ENCODE measurements around the gene SDCBP2.

The SDCBP2 gene

DNA sequence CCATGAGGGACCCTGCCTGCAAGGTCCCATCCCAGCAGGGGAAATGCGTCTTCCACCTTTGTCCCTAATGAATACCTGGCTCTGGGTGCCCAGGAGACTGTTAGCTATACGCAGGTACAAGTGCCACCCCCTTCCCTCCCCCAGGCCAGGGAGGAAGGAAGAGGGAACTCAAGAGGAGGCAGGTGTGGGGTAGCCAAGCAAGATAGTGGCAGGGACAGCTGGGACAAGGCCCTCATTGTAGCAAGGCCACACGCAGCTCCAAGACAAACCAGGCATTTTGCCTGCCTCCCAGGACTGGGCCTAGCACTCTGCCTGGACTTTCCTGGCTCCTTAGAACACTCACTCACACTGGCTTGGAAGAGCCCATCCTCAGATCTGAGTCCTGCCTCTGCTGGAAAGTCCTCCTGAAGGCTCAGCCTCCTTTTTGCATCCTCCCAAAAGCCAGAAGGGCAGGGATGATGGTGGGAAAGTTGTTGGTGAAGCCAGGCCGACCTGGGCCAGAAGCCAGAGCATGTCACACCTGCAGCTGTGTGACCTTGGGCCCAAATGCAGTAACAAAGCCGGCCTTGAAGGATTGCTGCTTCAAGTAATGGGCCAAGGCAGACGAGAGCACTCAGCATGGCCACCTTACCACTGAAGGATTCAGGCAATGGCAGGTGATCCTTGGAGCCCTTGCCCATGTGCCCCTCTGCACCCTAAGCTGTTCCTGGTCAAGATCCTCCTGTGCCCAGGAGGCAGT, 35.1 kb downstream of the SDCBP2 start:
- no peak for DNase-seq

DNA sequence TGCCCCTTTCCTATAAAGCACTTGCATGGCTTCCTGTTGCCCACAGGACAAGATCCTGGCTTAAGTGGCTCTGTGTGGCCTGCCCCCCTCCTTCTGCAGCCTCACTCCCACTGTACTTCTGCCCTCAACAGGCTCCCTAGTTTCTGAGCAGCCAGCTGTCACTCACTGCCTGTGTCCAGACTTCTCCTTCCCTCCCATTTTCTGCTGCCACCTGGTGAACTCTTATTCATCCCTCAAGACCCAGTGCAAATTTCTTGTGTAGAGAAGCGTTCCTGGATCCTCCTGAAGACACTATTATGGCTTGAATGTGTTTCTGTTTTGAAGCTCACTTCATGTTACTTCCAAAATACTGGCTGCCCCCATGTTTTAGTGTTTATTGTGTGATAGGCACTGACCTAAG, 36.3 kb downstream of the SDCBP2 start:
- no peak for DNase-seq

DNA sequence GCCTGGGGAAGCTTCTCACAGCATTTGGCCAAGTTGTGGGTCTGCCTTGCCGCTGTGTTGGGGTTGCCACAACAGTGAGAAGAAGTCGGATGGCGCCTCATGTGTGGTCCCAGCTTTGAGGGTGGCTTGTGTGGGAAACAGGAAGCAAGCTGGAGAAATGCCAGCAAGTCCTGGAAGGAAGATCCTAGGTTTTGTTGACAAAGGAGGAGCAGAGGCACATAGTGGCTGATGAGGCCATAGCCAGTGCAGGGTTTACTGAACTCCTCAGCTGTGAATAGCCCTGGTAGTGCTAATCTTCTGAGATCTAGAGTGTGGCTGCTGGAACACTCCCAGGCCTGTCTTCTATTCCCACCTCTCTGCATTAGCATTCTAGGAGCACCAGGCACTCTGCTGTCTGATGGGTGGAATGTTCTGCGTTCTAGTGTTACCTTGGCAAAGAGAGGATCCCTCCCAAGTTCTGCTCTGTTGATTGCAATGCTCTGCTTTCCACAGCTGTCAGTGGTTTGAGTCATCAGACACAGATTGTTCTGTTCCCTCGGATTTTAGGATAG, 37.7 kb downstream of the SDCBP2 start:
- no peak for DNase-seq

DNA sequence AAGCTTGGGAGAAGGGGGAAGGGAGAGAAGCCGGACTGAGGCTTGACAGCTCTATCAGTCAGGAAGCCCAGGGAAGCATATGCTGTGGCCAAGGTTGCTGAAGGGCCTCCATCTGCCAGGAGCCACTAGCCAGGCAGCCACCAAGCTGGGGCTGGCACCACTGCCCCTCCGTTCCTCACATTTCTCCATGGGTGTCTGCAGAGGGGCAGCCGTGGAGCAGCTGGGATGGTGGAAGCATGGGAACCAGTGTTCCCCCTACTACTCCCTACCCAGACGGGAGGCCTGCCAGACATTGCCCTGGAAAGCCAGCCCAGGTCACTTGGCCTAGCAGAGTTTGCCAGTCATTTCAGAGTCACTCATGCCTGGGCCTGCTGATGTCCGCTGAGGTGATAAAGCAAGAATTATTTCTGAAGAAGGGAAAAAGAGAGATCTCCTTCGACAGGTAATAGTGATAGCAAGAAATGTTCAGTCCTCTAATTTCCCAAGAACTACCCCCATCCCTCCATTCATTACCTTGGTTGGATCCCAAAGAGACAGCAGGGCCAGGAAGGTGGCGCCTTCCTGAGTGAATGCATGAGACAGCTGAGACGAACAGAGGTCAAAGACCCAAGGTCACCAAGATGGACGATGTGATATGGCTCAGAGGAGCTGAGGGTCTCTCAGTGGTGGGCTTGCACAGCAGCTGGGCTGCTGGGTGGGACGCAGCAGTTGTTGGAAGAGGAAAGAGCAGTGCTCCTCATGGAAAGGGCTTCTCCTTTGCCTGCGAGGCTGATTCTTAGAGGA, 41.0 kb downstream of the SDCBP2 start:
- DNase-seq, result no peak

DNA sequence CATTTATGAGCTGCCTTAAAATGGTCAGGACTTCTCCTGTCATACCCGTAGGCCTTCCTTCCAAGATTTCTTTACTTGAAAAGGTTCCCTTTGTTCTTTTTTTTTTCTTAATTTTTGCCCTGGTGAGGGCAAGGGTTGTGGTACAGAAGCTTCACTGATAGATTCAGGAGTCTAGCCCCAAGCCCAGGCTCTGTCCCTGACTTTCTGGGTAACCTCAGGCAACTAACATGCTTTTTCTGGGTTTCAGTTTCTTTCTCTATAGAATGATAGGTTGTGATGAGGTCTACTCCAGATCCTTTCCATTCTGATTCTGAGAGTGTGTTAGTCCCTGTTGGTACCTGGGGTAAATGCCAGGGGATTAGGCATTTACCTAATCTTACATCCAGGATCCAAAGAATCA, 41.6 kb downstream of the SDCBP2 start:
- no peak for DNase-seq

- DNase-seq, result no peak
These were observed 42.5 kb downstream of the SDCBP2 start for GRCh38 chr20:1286267-1287024.

- DNase-seq, result no peak
These were observed 45.1 kb downstream of the SDCBP2 start for GRCh38 chr20:1283522-1284510.

DNA sequence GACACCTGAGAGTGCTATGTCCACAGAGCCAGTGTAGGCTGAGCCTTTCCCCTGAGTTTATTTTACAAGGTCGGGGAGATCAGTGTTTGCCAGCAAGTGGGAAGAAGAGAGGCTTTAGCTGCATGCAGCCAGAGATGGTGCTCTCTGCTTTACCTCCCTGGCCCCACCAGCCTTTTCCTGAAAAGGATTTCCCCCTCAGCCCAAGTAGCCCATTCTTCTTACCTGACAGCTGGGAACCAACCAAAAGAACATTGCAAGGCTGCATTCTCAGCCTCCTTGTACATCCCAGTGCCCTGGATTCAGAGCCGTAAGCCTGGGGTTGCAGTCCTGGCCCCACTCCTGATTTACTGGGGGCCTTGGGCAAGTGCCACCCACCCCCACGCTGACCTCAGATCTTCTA, 46.0 kb downstream of the SDCBP2 start:
- no peak for DNase-seq

- no peak for DNase-seq
These were observed 47.5 kb downstream of the SDCBP2 start for GRCh38 chr20:1281279-1282057.

GRCh38 chr20:1280195-1281102, 48.5 kb downstream of the SDCBP2 start:
- no peak for DNase-seq

DNA sequence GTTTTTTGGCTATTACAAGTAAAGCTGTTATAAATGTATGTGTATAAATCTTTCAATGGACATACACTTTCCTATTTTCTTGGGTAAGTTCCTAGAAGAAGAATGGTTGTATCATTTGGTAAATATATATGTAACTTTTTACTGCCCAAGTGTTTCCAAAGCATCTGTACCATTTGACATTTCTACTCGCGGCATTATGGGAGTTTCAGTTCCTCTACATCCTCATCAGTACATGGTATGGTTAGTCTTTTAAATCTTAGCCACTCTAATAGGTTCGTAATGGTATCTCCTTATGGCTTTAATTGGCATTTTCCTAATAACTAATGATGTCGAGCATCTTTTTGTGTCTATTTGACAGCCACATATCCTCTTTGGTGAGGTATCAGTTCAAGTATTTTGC, 49.9 kb downstream of the SDCBP2 start:
- no peak for DNase-seq

GRCh38 chr20:1277529-1278322, 51.2 kb downstream of the SDCBP2 start:
- DNase-seq, result no peak

DNA sequence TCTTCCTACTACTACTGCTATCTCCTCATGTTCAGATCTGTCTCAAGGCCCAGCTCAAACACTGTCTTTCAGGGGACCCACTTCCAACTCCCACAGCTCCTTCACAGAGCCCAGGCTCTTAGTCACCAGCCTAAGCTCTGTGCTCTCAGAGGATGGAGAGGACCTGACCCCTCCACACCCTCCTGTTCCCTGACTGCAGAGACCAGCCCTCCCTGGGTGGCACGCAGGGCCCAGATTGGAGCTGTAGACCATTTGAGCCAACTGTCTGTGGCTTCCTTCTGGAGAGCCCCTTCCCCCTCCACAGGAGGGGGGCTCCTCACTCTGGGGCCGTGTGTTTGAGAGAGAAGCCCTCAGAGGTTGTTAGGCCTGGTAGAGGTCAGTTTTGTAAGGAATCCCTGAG, 53.0 kb downstream of the SDCBP2 start:
- DNase-seq, result no peak

DNA sequence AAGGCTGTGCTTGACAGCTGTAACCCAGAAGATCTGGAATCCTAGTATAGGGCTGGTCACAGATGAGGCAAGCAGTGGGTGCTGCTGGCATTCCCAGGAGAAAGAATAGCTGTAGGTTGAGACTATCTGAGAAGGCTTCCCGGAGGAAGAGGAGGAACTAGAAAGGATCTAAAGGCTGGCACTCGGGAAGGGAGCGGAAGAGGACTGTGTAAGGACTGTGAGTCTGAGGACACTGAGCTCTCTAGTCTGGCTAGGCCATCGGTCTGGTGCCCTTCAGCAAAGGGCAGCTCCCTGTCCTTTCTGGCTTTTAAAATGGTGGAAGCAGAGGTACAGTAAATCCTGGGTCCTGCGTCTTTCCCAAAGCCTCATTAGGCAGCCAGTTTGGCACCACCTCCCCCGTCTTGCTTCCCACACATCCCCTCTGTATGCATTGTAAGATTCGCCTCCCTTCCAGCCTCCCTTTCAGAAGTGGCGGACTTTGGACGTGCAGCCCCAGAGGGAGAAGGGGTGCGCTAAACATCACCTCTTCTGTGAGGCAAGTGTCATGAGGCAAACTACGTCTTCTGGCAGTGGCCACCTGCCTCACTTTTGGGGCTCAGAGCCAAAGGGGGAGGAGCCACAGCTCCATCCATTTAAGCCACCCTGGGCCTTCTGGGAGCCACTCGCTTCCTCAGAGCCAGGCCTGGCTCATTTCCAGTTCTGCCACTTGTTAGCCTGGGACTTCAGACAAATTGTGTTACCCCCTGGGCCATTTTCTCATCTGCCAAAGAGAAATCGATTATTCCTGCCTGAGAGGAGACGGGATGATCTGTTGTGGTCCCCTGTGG, 54.2 kb downstream of the SDCBP2 start:
- DNase-seq, result peak; percentile 24

GRCh38 chr20:1273366-1273765, 55.6 kb downstream of the SDCBP2 start:
- no peak for DNase-seq

DNA sequence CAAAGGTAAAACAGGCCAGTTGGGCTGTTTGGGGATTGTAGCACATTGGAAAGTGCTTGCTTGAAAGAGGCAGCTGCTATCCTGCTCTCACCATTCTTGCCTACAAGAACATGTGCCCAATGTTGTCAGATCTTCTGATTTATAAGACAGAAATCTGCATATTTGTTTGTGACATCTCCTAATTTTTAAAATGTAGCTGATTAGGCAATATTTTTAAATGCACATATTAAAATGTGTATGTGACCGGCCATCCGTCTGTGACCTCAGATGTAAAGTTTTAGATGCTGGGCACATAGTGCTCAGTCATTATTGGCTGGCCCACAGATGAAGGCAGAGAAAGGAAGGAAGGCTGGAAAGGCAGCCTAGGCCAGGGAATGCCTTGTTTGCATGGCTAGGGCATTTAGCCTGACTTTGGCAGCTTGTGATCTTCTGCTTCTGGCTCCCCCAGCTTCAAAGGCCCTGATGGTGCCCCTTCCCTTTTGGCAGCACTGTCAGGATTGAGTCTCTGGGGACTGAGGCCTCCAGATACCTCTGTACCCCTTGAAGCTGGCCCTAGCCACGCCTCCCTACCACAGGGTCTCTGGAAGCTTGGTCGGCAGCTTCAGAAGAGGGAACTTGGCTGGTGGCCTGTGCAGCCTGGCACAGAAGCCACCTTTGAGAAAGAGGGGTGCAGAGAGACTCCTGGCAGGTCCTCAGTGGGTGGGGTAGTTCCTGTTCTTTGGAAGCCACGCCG, 56.4 kb downstream of the SDCBP2 start:
- no peak for DNase-seq

GRCh38 chr20:1269850-1270249, 59.1 kb downstream of the SDCBP2 start:
- no peak for DNase-seq

GRCh38 chr20:1269235-1269634, 59.7 kb downstream of the SDCBP2 start:
- no peak for DNase-seq
